ELR (cell line): ENCODE results near the gene TXNDC5.
A peak's percentile ranks its signal among the peaks of the same experiment; 100 is the strongest.
"Not testable (repeated sequence)": the region's sequence is repeated elsewhere in the genome, so short reads cannot be mapped to it uniquely, and the experiment has no call there.

Source experiments
- DNase-seq: peaks from one replicate; pipeline ENCODE4 v3.0.0-alpha.2; 2015; ENCODE audit warnings: low read depth

The TXNDC5 gene

GRCh38 chr6:7914311-7914710, 3.7 kb upstream of the TXNDC5 start:
- no peak for DNase-seq

GRCh38 chr6:7912736-7913517, 2.3 kb upstream of the TXNDC5 start:
- no peak for DNase-seq

- DNase-seq, result no peak
Observed at GRCh38 chr6:7912024-7912423, 1.4 kb upstream of the TXNDC5 start.

- no peak for DNase-seq
Observed at GRCh38 chr6:7911345-7911725, 747 bp upstream of the TXNDC5 start.

- DNase-seq, result no peak
Observed at GRCh38 chr6:7910298-7910653, 312 bp downstream of the TXNDC5 start.

GRCh38 chr6:7909323-7910276, 988 bp downstream of the TXNDC5 start:
- DNase-seq, result peak; percentile 64

GRCh38 chr6:7907159-7907558, 3.4 kb downstream of the TXNDC5 start:
- DNase-seq, result no peak

- DNase-seq, result no peak
Observed at GRCh38 chr6:7906741-7907140, 3.8 kb downstream of the TXNDC5 start.

GRCh38 chr6:7905416-7905815, 5.2 kb downstream of the TXNDC5 start:
- no peak for DNase-seq

GRCh38 chr6:7904654-7905319, 5.8 kb downstream of the TXNDC5 start:
- DNase-seq, result no peak

- DNase-seq, result no peak
Observed at GRCh38 chr6:7903673-7904072, 6.9 kb downstream of the TXNDC5 start.

- no peak for DNase-seq
Observed at GRCh38 chr6:7902867-7903266, 7.7 kb downstream of the TXNDC5 start.

GRCh38 chr6:7902221-7902620, 8.4 kb downstream of the TXNDC5 start:
- no peak for DNase-seq

GRCh38 chr6:7901780-7902179, 8.8 kb downstream of the TXNDC5 start:
- DNase-seq, result no peak

- no peak for DNase-seq
Observed at GRCh38 chr6:7901056-7901455, 9.5 kb downstream of the TXNDC5 start.

- no peak for DNase-seq
Observed at GRCh38 chr6:7900621-7901020, 10.0 kb downstream of the TXNDC5 start.

GRCh38 chr6:7899889-7900213, 10.7 kb downstream of the TXNDC5 start:
- DNase-seq, result no peak

GRCh38 chr6:7899101-7899888, 11.3 kb downstream of the TXNDC5 start:
- no peak for DNase-seq

- DNase-seq, result not testable (repeated sequence)
Observed at GRCh38 chr6:7898193-7898586, 12.4 kb downstream of the TXNDC5 start.

- no peak for DNase-seq
Observed at GRCh38 chr6:7897461-7898192, 13.0 kb downstream of the TXNDC5 start.

GRCh38 chr6:7896465-7896987, 14.1 kb downstream of the TXNDC5 start:
- DNase-seq, result no peak
